CD4-positive, alpha-beta T cell treated with Interleukin-10 for 1 hour (primary cell): Measurements from ENCODE around the gene FRMD5.
"Not testable (repeated sequence)": the region's sequence is repeated elsewhere in the genome, so short reads cannot be mapped to it uniquely, and the experiment has no call there.

ENCODE experiments used
- DNase-seq: peaks from one replicate; pipeline ENCODE4 v3.0.0-alpha.2; 2020

FRMD5 gene

DNA sequence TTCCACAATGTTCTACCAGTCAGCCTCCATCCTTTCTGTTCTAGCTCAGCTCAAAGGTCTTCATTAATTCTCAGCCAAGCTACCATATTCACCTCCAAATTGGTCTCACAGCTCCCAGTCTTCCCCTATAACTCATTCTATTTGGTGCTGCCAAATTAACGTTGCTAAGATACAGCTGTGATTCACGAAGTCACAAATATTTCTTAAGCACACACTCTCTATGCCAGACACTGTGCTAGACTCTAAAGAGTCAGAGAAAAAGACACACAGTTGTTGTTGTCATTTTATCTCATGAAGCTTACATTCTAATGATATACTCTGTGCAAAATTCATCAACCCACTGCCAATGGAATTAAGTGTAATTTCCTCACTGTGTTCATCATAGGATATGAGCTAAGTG is 102.8 kb downstream of the FRMD5 start:
- no peak for DNase-seq

DNA sequence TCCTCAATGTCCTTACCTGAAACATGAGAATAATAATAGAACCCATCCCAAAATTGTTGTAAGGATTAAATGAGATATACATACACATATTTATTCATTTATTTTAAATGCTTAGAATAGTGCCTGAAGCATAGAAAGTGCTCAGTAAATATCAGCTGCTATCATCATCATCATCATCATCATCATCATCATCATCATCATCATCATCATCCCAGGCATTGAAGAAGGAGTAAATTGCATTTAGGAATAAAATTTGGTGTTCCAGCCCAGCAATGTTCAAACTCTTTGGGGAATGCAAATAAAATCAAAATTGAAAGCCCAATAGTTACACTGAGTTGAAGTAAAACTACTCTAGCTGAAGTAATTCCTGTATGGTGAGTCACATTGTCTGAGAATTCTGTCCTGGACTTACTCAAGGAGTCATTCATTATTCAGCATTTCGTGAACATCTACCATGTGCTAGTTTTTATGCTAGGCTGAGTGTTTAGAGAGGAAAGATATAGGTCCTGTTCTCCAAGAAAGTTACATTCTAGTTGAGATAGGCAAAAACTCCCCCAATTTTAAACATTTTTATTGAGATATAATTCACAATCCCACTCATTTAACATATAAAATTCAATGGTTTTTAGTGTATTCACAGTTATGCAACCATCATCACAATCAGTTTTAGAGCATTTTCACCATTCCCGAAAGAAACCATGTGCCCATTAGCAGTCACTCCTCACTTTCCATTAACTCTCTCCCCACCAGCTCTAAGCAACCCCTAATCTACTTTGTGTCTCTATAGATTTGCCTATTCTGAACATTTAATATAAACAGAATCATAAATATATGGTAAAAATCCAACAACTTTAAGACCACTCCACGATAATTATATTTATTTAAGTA is 107.2 kb downstream of the FRMD5 start:
- no peak for DNase-seq

DNA sequence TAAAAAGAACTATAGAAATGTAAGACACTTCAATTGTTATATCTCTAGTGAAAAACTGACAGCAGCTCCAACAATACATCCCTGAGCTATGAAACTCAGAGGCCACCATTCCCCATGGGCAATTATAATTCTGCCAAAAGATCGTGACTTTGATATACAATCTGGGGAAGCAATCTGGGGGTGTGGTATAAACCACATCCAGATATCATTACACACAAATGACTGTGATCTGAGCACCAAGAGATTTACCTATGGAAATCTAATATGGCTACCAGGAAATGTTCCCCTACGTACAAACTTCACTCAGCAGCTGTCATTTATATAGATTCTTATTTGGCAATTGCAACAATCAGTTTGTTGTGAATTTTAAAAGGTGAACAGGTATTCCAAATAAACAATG is 110.3 kb downstream of the FRMD5 start:
- no peak for DNase-seq

DNA sequence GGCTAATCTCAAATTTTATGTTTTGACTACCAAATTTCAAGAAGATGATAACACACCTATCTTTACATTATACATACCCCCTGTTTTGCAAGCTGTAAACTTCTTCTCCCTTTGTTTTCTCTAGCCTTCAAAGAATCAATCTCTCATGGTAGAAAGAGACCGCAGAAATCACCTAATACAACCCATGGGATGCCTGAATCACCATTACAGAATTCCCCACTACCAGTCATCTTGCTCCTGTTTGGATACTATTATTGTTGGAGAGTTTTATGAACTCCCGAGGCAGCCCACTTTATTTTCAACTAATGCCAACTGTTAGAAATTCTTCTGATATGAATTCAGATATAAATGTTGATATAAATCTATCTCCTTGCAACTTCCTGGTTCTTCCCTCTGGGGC is 110.9 kb downstream of the FRMD5 start:
- DNase-seq, result no peak

DNA sequence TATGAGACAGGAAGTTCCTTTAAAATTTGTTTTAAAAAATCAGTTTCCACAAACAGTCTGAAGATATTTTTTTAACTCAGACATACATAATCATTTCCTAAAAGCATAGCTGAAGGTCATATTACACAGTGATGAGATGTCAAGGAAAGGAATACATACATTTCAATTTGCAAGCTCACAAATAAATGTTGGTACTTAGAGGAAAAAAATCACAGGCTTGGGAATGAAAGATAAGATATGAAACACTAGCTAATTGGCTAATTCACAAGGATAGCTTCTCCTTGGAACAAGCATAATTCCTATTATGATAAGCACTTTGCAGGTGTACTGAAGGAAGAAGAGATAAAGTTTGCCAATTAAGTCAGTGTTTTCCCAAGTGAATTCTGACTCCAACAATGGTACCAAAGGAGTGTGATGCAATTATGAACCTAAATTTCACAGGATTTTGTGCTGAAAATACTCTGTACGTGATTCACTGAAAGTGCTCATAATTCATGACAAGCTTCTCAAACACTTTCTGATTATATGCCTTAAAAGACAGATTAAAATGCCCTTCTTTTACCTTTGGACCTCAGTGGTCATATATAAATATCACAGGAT is 112.4 kb downstream of the FRMD5 start:
- no peak for DNase-seq

- DNase-seq, result no peak
These were observed 113.8 kb downstream of the FRMD5 start for GRCh38 chr15:44081026-44082013.

DNA sequence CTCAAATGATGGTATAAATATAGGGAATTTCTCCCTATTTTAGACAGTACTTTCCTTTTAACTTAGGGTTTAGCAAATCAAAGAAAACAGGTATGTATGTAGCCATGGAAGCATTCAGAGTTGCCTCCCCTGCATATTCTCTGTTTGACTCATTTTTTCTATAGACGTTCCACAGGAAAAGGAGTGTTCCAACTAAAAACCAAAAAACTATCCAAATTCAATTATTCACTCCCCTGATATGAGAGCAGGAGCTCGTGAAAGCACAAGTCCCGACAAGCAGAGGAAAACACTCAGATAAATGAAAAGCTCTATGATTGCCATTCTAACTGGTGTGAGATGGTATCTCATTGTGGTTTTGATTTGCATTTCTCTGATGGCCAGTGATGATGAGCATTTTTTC is 119.5 kb downstream of the FRMD5 start:
- DNase-seq, result no peak

DNA sequence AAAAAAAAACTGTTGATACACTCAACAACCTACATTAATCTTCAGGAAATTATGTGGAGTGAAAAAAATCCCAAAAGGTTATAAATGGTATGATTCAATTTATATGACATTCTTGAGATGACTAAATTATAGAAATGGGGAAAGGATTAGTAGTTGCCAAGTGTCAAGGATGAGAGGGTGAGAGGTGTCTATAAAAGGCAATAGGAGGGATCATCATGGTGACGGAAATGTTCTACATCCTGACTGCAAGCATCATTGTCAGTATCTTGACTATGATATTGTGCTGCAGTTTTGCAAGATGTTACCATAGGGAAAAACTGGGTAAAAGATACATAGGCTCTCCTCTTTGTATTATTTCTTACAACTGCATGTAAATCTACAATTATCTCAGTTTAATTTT is 125.6 kb downstream of the FRMD5 start:
- DNase-seq, result no peak

DNA sequence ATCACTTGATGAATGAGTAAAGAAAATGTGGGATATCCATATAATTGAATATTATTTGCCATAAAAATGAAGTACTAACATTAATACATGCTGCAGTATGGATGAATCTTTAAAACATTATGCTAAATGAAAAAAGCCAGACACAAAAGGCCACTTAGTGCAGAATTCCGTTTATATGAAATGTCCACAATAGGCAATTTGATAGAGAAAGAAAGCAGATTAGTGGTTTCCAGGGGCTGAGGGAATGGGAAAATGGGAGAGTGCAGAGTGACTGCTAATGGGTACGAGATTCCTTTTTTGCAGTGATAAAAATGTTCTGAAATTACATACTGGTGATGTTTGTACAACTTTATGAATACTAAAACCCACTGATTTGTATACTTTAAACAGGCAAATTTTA is 126.7 kb downstream of the FRMD5 start:
- DNase-seq, result no peak

- DNase-seq, result peak; percentile 58
These were observed 128.8 kb downstream of the FRMD5 start for GRCh38 chr15:44066211-44066827.

DNA sequence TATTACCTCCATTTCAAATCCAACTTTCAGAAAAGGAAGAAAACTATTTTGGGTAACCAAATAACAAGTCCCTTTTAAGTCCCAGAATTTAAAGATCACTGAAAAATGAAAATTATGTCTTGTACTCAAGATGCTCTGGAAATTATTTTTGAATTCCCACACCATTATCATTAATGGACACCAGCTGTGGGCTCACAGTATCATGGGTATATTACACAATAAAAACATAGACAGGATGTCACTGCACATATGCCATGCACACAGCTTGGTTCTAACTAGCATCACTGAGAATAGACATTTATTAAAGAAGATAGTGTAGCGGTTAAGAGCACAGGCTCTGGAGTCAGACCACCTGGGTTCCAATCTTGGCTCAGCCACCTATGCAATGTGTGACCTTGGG is 130.4 kb downstream of the FRMD5 start:
- no peak for DNase-seq

- DNase-seq, result no peak
These were observed 136.9 kb downstream of the FRMD5 start for GRCh38 chr15:44058126-44058525.

DNA sequence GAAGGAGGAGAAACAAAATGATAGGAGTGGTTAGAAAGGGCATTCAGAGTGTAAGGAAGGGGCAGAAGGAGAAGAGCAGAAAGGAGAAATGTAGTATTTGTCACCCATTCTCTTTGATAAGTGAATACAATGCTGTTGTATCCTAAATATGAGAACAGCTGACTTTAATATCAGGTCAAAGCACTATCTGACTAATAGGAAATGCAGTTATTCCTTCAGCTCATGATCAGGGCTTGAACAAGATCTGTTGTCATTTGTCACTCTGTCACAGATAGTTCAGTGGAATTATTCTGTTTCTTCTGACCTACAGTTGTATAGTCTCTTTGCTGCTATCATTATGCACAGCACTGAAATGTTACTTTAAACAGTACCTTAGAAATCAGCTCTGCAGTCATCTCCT is 149.4 kb downstream of the FRMD5 start:
- no peak for DNase-seq

- DNase-seq, result no peak
These were observed 149.9 kb downstream of the FRMD5 start for GRCh38 chr15:44045217-44045616.

- no peak for DNase-seq
These were observed 156.3 kb downstream of the FRMD5 start for GRCh38 chr15:44038755-44039191.

GRCh38 chr15:44035781-44036699 is 159.0 kb downstream of the FRMD5 start:
- no peak for DNase-seq

DNA sequence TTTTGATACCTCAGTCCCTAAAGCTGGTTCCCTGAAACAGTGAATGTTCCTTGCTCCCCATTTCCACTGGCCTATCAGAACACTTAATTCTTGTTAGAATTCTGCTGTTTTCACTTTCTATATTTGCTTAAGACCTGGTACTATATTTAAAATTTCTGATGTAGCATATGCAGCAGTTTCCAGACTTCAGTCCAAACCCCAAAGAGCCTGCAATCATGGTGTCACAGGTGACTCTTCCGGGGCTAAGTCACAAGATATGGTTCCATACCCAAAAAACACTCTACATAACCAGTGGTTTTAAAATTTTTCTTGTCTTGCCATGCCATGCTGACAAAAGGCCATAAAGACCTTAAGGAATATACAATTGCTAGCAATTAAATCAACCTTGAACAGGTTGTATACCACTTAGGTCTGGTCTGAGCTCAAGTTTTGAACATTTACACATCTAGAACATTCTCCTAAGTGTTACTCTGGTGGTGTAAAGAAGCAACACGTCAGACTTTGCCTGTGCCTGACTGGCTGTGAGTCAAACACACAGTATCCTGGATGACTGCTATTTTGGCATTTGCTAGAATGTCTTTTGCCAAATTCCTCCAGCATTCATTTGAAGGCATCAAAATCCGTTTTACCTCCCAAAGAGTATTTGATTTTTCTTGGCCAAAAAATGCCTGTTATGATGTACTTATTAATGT is 160.0 kb downstream of the FRMD5 start:
- DNase-seq, result no peak

DNA sequence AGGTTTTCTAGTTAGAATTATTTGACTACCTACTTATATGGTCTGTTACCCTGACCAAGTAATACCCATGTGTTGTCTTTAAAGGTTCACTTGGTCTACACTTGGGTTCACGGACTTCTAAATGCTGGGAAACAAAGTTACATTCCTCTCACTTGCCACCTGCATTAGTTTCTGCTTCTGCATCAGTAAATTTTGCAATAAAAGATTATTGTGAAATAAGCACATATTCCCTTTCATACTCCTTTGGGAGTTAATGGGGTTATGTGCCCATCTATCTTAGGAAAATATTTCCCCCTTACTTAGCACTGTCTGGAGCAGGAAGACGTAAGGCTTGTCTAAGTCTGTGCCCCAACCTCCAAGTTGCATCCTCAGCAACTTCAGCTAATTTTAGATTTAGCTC is 160.7 kb downstream of the FRMD5 start:
- DNase-seq, result no peak

DNA sequence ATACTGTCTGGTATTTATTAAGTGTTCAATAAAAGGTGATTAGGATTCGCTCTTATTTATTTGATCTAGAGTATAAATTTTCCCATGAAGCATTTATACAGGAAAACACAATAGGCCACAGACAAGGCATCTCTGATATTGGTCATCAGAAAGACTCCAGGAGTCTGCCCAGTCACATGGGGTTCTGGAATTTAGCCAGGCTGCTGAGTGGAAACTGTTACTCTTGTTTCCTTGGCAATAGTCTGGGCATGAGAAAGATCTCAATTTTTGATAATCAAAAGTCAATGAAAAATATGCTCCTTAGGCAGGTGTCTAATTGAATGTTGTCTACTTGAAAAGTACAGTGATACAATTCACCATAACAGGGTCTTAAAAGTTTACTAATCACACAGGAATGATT is 161.2 kb downstream of the FRMD5 start:
- no peak for DNase-seq

- not testable (repeated sequence) for DNase-seq
These were observed 162.3 kb downstream of the FRMD5 start for GRCh38 chr15:44032820-44033219.

- no peak for DNase-seq
These were observed 165.0 kb downstream of the FRMD5 start for GRCh38 chr15:44029940-44030568.
